ENCODE measurements around the gene AK4.

GRCh38 chr1:65112811-65113210 is 35.2 kb upstream of the AK4 start:
- TF ChIP-seq SP1 (IDR thresholded peaks at IDR 0.05) = no peak
- TF ChIP-seq SUZ12 (IDR thresholded peaks at IDR 0.05) = no peak
- no peak for TF ChIP-seq NFRKB (IDR thresholded peaks at IDR 0.05)
- TF ChIP-seq ZNF384 (IDR thresholded peaks at IDR 0.05) = no peak
